VCaP (cell line): ENCODE data around the gene SH3PXD2A.

Experiments
- H3K27ac ChIP-seq: fragments of 450-650 bp; 2 replicates; pipeline ENCODE4 v1.5.1; 2017
- CTCF ChIP-seq: fragments of 450-650 bp; conservative IDR thresholded peaks from 2 replicates; pipeline ENCODE4 v1.5.1; 2017; ENCODE audit warnings: mild to moderate bottlenecking, moderate library complexity

The SH3PXD2A gene

GRCh38 chr10:103676058-103676785 lies 179.2 kb downstream of the SH3PXD2A start:
- no peak for TF ChIP-seq CTCF
- no peak overlapping the region for H3K27ac ChIP-seq

- no peak overlapping the region for H3K27ac ChIP-seq
These were observed 181.8 kb downstream of the SH3PXD2A start for GRCh38 chr10:103673606-103674005.

GRCh38 chr10:103672345-103672744 lies 183.0 kb downstream of the SH3PXD2A start:
- no peak overlapping the region for H3K27ac ChIP-seq
- no peak for TF ChIP-seq CTCF

More at GRCh38 chr10:103673606-103674005, 181.8 kb downstream of the SH3PXD2A start:
- TF ChIP-seq CTCF: no peak

GRCh38 chr10:103671126-103671895 lies 184.1 kb downstream of the SH3PXD2A start:
- no peak for TF ChIP-seq CTCF
- H3K27ac ChIP-seq: no peak overlapping the region

- TF ChIP-seq CTCF: no peak
- H3K27ac ChIP-seq: no peak overlapping the region
These were observed 185.4 kb downstream of the SH3PXD2A start for GRCh38 chr10:103669944-103670343.

GRCh38 chr10:103669243-103669929 lies 186.0 kb downstream of the SH3PXD2A start:
- H3K27ac ChIP-seq: no peak overlapping the region
- no peak for TF ChIP-seq CTCF
